SK-N-SH treated with all-trans-retinoic acid at 6 μM for 48 hours (cell line): ENCODE results near the gene SPHK2.

ENCODE experiments used
- ATAC-seq: fragments of 200-7000 bp; cut with Tn5 transposase; 3 replicates; pipeline ENCODE4 v1.9.1; 2020; ENCODE audit warnings: mild to moderate bottlenecking, moderate library complexity
- ARNTL ChIP-seq: fragments of 450-650 bp; formaldehyde crosslinking; IDR thresholded peaks from 2 replicates; pipeline ENCODE4 v1.5.0; 2020; ENCODE audit warnings: low read depth, mild to moderate bottlenecking, moderate library complexity, borderline replicate concordance
- BACH2 ChIP-seq: fragments of 250-450 bp; sonication (Bioruptor Pico); IDR thresholded peaks from 2 replicates; pipeline ENCODE4 v1.9.0; 2021; ENCODE audit warnings: mild to moderate bottlenecking, borderline replicate concordance
- CSDC2 ChIP-seq: fragments of 250-450 bp; sonication (Bioruptor Pico); IDR thresholded peaks from 2 replicates; pipeline ENCODE4 v1.5.0; 2020; ENCODE audit warnings: mild to moderate bottlenecking, moderate library complexity
- ESRRG ChIP-seq: fragments of 250-450 bp; sonication (Bioruptor Pico); IDR thresholded peaks from 2 replicates; pipeline ENCODE4 v1.6.1; 2021; ENCODE audit warnings: mild to moderate bottlenecking
- GLIS3 ChIP-seq: fragments of 250-450 bp; sonication (Bioruptor Pico); IDR thresholded peaks from 2 replicates; pipeline ENCODE4 v1.5.0; 2020; ENCODE audit warnings: mild to moderate bottlenecking, moderate library complexity
- ISL1 ChIP-seq: fragments of 250-450 bp; sonication (Bioruptor Pico); IDR thresholded peaks from 2 replicates; pipeline ENCODE4 v2.1.2; 2022; ENCODE audit warnings: mild to moderate bottlenecking, moderate library complexity
- PPARA ChIP-seq: fragments of 250-450 bp; sonication (Bioruptor Pico); IDR thresholded peaks from 2 replicates; pipeline ENCODE4 v1.5.0; 2020; ENCODE audit warnings: mild to moderate bottlenecking, borderline replicate concordance
- RARB ChIP-seq: fragments of 250-450 bp; sonication (Bioruptor Pico); IDR thresholded peaks from 2 replicates; pipeline ENCODE4 v1.8.0; 2021; ENCODE audit warnings: mild to moderate bottlenecking, moderate library complexity
- SNAI2 ChIP-seq: fragments of 250-450 bp; sonication (Bioruptor Pico); IDR thresholded peaks from 2 replicates; pipeline ENCODE4 v1.5.0; 2020; ENCODE audit warnings: mild to moderate bottlenecking, moderate library complexity
- TCF4 ChIP-seq: fragments of 250-450 bp; sonication (Bioruptor Pico); IDR thresholded peaks from 2 replicates; pipeline ENCODE4 v1.8.0; 2021; ENCODE audit warnings: mild to moderate bottlenecking, moderate library complexity, borderline replicate concordance
- TOX ChIP-seq: fragments of 250-450 bp; sonication (Bioruptor Pico); IDR thresholded peaks from 2 replicates; pipeline ENCODE4 v1.8.0; 2021; ENCODE audit warnings: mild to moderate bottlenecking, moderate library complexity, borderline replicate concordance
- ZC3H10 ChIP-seq: fragments of 250-450 bp; sonication (Bioruptor Pico); IDR thresholded peaks from 2 replicates; pipeline ENCODE4 v1.5.1; 2021; ENCODE audit warnings: mild to moderate bottlenecking, moderate library complexity
- ZFP3 ChIP-seq: fragments of 250-450 bp; sonication (Bioruptor Pico); IDR thresholded peaks from 2 replicates; pipeline ENCODE4 v1.5.0; 2020; ENCODE audit warnings: mild to moderate bottlenecking, moderate library complexity
- ZFP30 ChIP-seq: fragments of 450-650 bp; formaldehyde crosslinking; IDR thresholded peaks from 2 replicates; pipeline ENCODE4 v1.5.0; 2022; ENCODE audit warnings: mild to moderate bottlenecking, moderate library complexity
- ZNF565 ChIP-seq: fragments of 450-650 bp; formaldehyde crosslinking; conservative IDR thresholded peaks from 2 replicates; pipeline ENCODE4 v1.5.0; 2020; ENCODE audit warnings: low read depth, mild to moderate bottlenecking, moderate library complexity
- ZNF70 ChIP-seq: fragments of 450-650 bp; formaldehyde crosslinking; IDR thresholded peaks from 2 replicates; pipeline ENCODE4 v1.5.0; 2020; ENCODE audit warnings: mild to moderate bottlenecking, moderate library complexity
- ZNF8 ChIP-seq: fragments of 450-650 bp; formaldehyde crosslinking; IDR thresholded peaks from 2 replicates; pipeline ENCODE4 v1.5.0; 2020; ENCODE audit warnings: mild to moderate bottlenecking, moderate library complexity
- TF ChIP-seq, protein P1 (sequence below): fragments of 250-450 bp; sonication (Bioruptor Pico); IDR thresholded peaks from 2 replicates; pipeline ENCODE4 v1.8.0; 2021; ENCODE audit warnings: low read depth, mild to moderate bottlenecking, moderate library complexity, borderline replicate concordance
- TF ChIP-seq, protein P2 (sequence below): fragments of 250-450 bp; sonication (Bioruptor Pico); IDR thresholded peaks from 2 replicates; pipeline ENCODE4 v1.5.0; 2020; ENCODE audit warnings: mild to moderate bottlenecking, moderate library complexity
- TF ChIP-seq, protein P3 (sequence below): fragments of 250-450 bp; sonication (Bioruptor Pico); IDR thresholded peaks from 2 replicates; pipeline ENCODE4 v1.8.0; 2020; ENCODE audit warnings: mild to moderate bottlenecking, moderate library complexity, borderline replicate concordance
- TF ChIP-seq, protein P4 (sequence below): fragments of 250-450 bp; sonication (Bioruptor Pico); IDR thresholded peaks from 2 replicates; pipeline ENCODE4 v1.5.1; 2021; ENCODE audit warnings: mild to moderate bottlenecking, moderate library complexity

Gene SPHK2

GRCh38 chr19:48600679-48601417, 18.5 kb upstream of the SPHK2 start:
- no peak for ATAC-seq
- no peak for TF ChIP-seq BACH2
- no peak for TF ChIP-seq ZNF565 (CRISPR knock-in tag)
- TF ChIP-seq, protein P1, sequence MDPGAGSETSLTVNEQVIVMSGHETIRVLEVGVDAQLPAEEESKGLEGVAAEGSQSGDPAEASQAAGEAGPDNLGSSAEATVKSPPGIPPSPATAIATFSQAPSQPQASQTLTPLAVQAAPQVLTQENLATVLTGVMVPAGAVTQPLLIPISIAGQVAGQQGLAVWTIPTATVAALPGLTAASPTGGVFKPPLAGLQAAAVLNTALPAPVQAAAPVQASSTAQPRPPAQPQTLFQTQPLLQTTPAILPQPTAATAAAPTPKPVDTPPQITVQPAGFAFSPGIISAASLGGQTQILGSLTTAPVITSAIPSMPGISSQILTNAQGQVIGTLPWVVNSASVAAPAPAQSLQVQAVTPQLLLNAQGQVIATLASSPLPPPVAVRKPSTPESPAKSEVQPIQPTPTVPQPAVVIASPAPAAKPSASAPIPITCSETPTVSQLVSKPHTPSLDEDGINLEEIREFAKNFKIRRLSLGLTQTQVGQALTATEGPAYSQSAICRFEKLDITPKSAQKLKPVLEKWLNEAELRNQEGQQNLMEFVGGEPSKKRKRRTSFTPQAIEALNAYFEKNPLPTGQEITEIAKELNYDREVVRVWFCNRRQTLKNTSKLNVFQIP (CRISPR knock-in tag): no peak
- TF ChIP-seq ZNF70: no peak
- no peak for TF ChIP-seq TCF4
- no peak for TF ChIP-seq CSDC2 (CRISPR knock-in tag)
- TF ChIP-seq, protein P2, sequence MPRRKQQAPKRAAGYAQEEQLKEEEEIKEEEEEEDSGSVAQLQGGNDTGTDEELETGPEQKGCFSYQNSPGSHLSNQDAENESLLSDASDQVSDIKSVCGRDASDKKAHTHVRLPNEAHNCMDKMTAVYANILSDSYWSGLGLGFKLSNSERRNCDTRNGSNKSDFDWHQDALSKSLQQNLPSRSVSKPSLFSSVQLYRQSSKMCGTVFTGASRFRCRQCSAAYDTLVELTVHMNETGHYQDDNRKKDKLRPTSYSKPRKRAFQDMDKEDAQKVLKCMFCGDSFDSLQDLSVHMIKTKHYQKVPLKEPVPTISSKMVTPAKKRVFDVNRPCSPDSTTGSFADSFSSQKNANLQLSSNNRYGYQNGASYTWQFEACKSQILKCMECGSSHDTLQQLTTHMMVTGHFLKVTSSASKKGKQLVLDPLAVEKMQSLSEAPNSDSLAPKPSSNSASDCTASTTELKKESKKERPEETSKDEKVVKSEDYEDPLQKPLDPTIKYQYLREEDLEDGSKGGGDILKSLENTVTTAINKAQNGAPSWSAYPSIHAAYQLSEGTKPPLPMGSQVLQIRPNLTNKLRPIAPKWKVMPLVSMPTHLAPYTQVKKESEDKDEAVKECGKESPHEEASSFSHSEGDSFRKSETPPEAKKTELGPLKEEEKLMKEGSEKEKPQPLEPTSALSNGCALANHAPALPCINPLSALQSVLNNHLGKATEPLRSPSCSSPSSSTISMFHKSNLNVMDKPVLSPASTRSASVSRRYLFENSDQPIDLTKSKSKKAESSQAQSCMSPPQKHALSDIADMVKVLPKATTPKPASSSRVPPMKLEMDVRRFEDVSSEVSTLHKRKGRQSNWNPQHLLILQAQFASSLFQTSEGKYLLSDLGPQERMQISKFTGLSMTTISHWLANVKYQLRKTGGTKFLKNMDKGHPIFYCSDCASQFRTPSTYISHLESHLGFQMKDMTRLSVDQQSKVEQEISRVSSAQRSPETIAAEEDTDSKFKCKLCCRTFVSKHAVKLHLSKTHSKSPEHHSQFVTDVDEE (CRISPR knock-in tag): no peak
- TF ChIP-seq, protein P3, sequence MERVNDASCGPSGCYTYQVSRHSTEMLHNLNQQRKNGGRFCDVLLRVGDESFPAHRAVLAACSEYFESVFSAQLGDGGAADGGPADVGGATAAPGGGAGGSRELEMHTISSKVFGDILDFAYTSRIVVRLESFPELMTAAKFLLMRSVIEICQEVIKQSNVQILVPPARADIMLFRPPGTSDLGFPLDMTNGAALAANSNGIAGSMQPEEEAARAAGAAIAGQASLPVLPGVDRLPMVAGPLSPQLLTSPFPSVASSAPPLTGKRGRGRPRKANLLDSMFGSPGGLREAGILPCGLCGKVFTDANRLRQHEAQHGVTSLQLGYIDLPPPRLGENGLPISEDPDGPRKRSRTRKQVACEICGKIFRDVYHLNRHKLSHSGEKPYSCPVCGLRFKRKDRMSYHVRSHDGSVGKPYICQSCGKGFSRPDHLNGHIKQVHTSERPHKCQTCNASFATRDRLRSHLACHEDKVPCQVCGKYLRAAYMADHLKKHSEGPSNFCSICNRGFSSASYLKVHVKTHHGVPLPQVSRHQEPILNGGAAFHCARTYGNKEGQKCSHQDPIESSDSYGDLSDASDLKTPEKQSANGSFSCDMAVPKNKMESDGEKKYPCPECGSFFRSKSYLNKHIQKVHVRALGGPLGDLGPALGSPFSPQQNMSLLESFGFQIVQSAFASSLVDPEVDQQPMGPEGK (CRISPR knock-in tag): no peak
- TF ChIP-seq PPARA: no peak
- TF ChIP-seq TOX (CRISPR knock-in tag): no peak
- TF ChIP-seq SNAI2 (CRISPR knock-in tag): no peak
- TF ChIP-seq ZC3H10 (CRISPR knock-in tag): no peak
- no peak for TF ChIP-seq ZNF8 (CRISPR knock-in tag)
- TF ChIP-seq GLIS3 (CRISPR knock-in tag): no peak
- TF ChIP-seq ESRRG (CRISPR knock-in tag): no peak
- no peak for TF ChIP-seq RARB
- no peak for TF ChIP-seq ISL1 (CRISPR knock-in tag)
- TF ChIP-seq, all 23 proteins: peak for 0

DNA sequence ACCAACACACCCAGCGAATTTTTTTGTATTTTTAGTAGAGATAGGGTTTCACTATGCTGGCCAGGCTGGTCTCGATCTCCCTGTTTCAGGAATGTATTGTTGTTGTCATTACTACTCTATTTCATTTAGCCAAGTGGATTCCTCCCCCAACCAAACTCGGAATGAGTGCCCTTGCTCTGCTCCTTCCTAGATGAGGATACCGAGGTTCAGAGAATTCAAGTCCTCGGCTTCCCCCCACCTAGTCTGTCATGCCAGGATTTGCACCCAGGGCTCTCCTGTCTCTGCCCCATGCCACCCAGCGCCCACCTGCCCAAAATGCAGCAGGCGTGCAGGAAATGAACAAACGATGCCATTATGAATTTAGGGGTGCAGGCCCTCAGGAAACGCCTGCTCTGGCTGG, 16.3 kb upstream of the SPHK2 start:
- TF ChIP-seq ESRRG (CRISPR knock-in tag): no peak
- no peak for ATAC-seq

GRCh38 chr19:48603449-48603848, 15.9 kb upstream of the SPHK2 start:
- TF ChIP-seq ISL1 (CRISPR knock-in tag): no peak
- TF ChIP-seq, protein P3 (CRISPR knock-in tag): no peak
- TF ChIP-seq TCF4: no peak
- TF ChIP-seq ZC3H10 (CRISPR knock-in tag): no peak
- no peak for TF ChIP-seq ZFP30 (CRISPR knock-in tag)
- no peak for TF ChIP-seq ZFP3 (CRISPR knock-in tag)
- TF ChIP-seq, protein P4, sequence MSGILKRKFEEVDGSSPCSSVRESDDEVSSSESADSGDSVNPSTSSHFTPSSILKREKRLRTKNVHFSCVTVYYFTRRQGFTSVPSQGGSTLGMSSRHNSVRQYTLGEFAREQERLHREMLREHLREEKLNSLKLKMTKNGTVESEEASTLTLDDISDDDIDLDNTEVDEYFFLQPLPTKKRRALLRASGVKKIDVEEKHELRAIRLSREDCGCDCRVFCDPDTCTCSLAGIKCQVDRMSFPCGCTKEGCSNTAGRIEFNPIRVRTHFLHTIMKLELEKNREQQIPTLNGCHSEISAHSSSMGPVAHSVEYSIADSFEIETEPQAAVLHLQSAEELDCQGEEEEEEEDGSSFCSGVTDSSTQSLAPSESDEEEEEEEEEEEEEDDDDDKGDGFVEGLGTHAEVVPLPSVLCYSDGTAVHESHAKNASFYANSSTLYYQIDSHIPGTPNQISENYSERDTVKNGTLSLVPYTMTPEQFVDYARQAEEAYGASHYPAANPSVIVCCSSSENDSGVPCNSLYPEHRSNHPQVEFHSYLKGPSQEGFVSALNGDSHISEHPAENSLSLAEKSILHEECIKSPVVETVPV (CRISPR knock-in tag): no peak
- TF ChIP-seq ARNTL (CRISPR knock-in tag): no peak
- no peak for TF ChIP-seq GLIS3 (CRISPR knock-in tag)
- TF ChIP-seq, protein P2 (CRISPR knock-in tag): no peak
- no peak for TF ChIP-seq TOX (CRISPR knock-in tag)
- no peak for ATAC-seq
